Daoy (cell line): ENCODE measurements around the gene ERMN. TPM values are rescaled to one million over a fixed set of nuclear protein-coding genes. Genes with fewer than 3 reads are reported as not detected.
"Not testable (repeated sequence)": the region's sequence is repeated elsewhere in the genome, so short reads cannot be mapped to it uniquely, and the experiment has no call there.

ENCODE experiments used
- DNase-seq: peaks from one replicate; pipeline ENCODE4 v3.0.0-alpha.2; 2015; ENCODE audit warnings: low read depth
- total RNA-seq: library from RNA; depleted of rRNA; stranded (reverse); fragments of >200 nt; shearing (Covaris generic); gene quantifications from 2 replicates; pipeline ENCODE4 v1.2.3, GENCODE V29; 2014; rRNA removed

Gene ERMN
- total RNA-seq, 1 experiment from 2014 or later, result 0.29 TPM

GRCh38 chr2:157292853-157293252, 32.8 kb downstream of the ERMN start:
- no peak for DNase-seq

GRCh38 chr2:157291018-157291417, 34.6 kb downstream of the ERMN start:
- no peak for DNase-seq

GRCh38 chr2:157290525-157290924, 35.1 kb downstream of the ERMN start:
- no peak for DNase-seq

- DNase-seq, result no peak
Measured at GRCh38 chr2:157287160-157287559, 38.5 kb downstream of the ERMN start.

- no peak for DNase-seq
Measured at GRCh38 chr2:157283468-157283867, 42.2 kb downstream of the ERMN start.

- DNase-seq, result no peak
Measured at GRCh38 chr2:157281316-157281715, 44.3 kb downstream of the ERMN start.

- not testable (repeated sequence) for DNase-seq
Measured at GRCh38 chr2:157279311-157279710, 46.3 kb downstream of the ERMN start.

- DNase-seq, result no peak
Measured at GRCh38 chr2:157271590-157272203, 53.9 kb downstream of the ERMN start.

- DNase-seq, result no peak
Measured at GRCh38 chr2:157269922-157270321, 55.7 kb downstream of the ERMN start.

- no peak for DNase-seq
Measured at GRCh38 chr2:157269060-157269459, 56.6 kb downstream of the ERMN start.

Other genes starting within 250 kb of the ERMN start
- gene GALNT5, start 68.1 kb downstream of the ERMN start, total RNA-seq, result under 0.01 and 0.03 TPM in 2 replicates
- gene CYTIP, start 118.3 kb upstream of the ERMN start, total RNA-seq, result 3.1 and 5.9 TPM in 2 replicates